Right atrium auricular region (tissue), 2 donors: ENCODE results near the gene BFSP1. TPM values are rescaled to one million over a fixed set of nuclear protein-coding genes. Genes with fewer than 3 reads are reported as not detected.

ENCODE experiments used
- DNase-seq: peaks from one replicate; pipeline ENCODE4 v3.0.0-alpha.2; 2019; ENCODE audit warnings: low spot score
- H3K27ac ChIP-seq, 2 donors: fragments of 200-600 bp; sonication (generic); 1 replicate in 1 of 2; 2 replicates in 1 of 2; pipeline ENCODE4 v1.5.1; 2016 to 2019
- H3K27me3 ChIP-seq, 2 donors: fragments of 200-600 bp; sonication (generic); one replicate each; pipeline versions ENCODE4 v1.5.1 to v1.6.0; 2017 to 2019
- H3K36me3 ChIP-seq: fragments of 200-600 bp; sonication (generic); one replicate; pipeline ENCODE4 v1.5.1; 2016
- H3K4me1 ChIP-seq, 2 donors: fragments of 200-600 bp; sonication (generic); one replicate each; pipeline versions ENCODE4 v1.5.1 to v1.6.0; 2017 to 2019
- H3K4me3 ChIP-seq, 2 donors: fragments of 200-600 bp; sonication (generic); 1 replicate in 1 of 2; 2 replicates in 1 of 2; pipeline ENCODE4 v1.5.1; 2017 to 2019; ENCODE audit warnings: mild to moderate bottlenecking in 1 of 2, moderate library complexity in 1 of 2
- H3K9me3 ChIP-seq, 2 donors: fragments of 200-600 bp; sonication (generic); one replicate each; pipeline ENCODE4 v1.5.1; 2019
- CTCF ChIP-seq, 2 donors: fragments of 200-600 bp; sonication (generic); IDR thresholded peaks; one replicate each; pipeline ENCODE4 v1.5.1; 2019; ENCODE audit warnings: antibody characterized with exemption in 2 of 2
- total RNA-seq, 2 donors: library from RNA; depleted of rRNA; stranded (reverse); fragments of >200 nt; gene quantifications; one replicate each; pipeline ENCODE4 v1.1.0, GENCODE V29; 2016

The BFSP1 gene
- total RNA-seq, 2 donors from 2014 or later = 0.51 to 1.3 TPM

GRCh38 chr20:17555106-17555505 is 23.9 kb upstream of the BFSP1 start:
- no peaks in the 10 kb centered on the region for H3K36me3 ChIP-seq
- H3K9me3 ChIP-seq = no peaks in the 10 kb centered on the region
- H3K4me3 ChIP-seq = no peak overlapping the region
- H3K27me3 ChIP-seq = no peaks in the 10 kb centered on the region
- H3K4me1 ChIP-seq = peaks cover 0 to 38% of the 10 kb centered on the region in 2 donors
- no peak for DNase-seq
- TF ChIP-seq CTCF (IDR thresholded peaks at IDR 0.05) = no peak
- no peak overlapping the region for H3K27ac ChIP-seq

- Histone ChIP-seq H3K9me3 (no peaks in the 10 kb centered on the region), H3K27ac (no peak overlapping the region), H3K36me3 (no peaks in the 10 kb centered on the region), H3K27me3 (no peaks in the 10 kb centered on the region), H3K4me1 (no peaks in the 10 kb centered on the region), H3K4me3 (no peak overlapping the region)
- DNase-seq = no peak
- no peak for TF ChIP-seq CTCF (IDR thresholded peaks at IDR 0.05)
These were observed 18.0 kb upstream of the BFSP1 start for GRCh38 chr20:17549131-17549530.

GRCh38 chr20:17545127-17545526 is 13.9 kb upstream of the BFSP1 start:
- Histone ChIP-seq H3K27ac (no peak overlapping the region), H3K9me3 (no peaks in the 10 kb centered on the region)
- no peak for DNase-seq

GRCh38 chr20:17543531-17544131 is 12.5 kb upstream of the BFSP1 start:
- Histone ChIP-seq H3K9me3 (no peaks in the 10 kb centered on the region), H3K4me1 (peaks cover 0 to 12% of the 10 kb centered on the region in 2 donors), H3K4me3 (no peak overlapping the region), H3K27ac (peak overlapping the region; percentile 60 to 64), H3K36me3 (no peaks in the 10 kb centered on the region), H3K27me3 (no peaks in the 10 kb centered on the region)
- no peak for TF ChIP-seq CTCF (IDR thresholded peaks at IDR 0.05)
- no peak for DNase-seq

More at GRCh38 chr20:17545127-17545526, 13.9 kb upstream of the BFSP1 start:
- Histone ChIP-seq H3K27me3 (no peaks in the 10 kb centered on the region), H3K4me3 (no peak overlapping the region), H3K4me1 (peaks cover 0 to 12% of the 10 kb centered on the region in 2 donors), H3K36me3 (no peaks in the 10 kb centered on the region)
- TF ChIP-seq CTCF (IDR thresholded peaks at IDR 0.05) = no peak

GRCh38 chr20:17542993-17543412 is 11.8 kb upstream of the BFSP1 start:
- no peaks in the 10 kb centered on the region for H3K36me3 ChIP-seq
- H3K4me3 ChIP-seq = no peak overlapping the region
- DNase-seq = no peak
- no peak for TF ChIP-seq CTCF (IDR thresholded peaks at IDR 0.05)
- peaks cover 0 to 12% of the 10 kb centered on the region in 2 donors for H3K4me1 ChIP-seq
- no peaks in the 10 kb centered on the region for H3K27me3 ChIP-seq
- no peaks in the 10 kb centered on the region for H3K9me3 ChIP-seq
- H3K27ac ChIP-seq = peak overlapping the region; percentile 60 to 64

- no peak for TF ChIP-seq CTCF (IDR thresholded peaks at IDR 0.05)
- Histone ChIP-seq H3K9me3 (no peaks in the 10 kb centered on the region), H3K27me3 (no peaks in the 10 kb centered on the region), H3K36me3 (no peaks in the 10 kb centered on the region), H3K4me3 (no peak overlapping the region), H3K4me1 (peaks cover 0 to 12% of the 10 kb centered on the region in 2 donors), H3K27ac (peak overlapping the region; percentile 60 to 64)
- no peak for DNase-seq
These were observed 11.3 kb upstream of the BFSP1 start for GRCh38 chr20:17542481-17542880.
